ENCODE data around the gene TSPYL4.

The TSPYL4 gene

GRCh38 chr6:116271149-116271708, 17.4 kb upstream of the TSPYL4 start:
- DNase-seq (ENCODE audit: low read depth in 2 of 2): no peak

- DNase-seq (ENCODE audit: low read depth in 2 of 2): peak; percentile 78 to 81
Observed at GRCh38 chr6:116268589-116269293, 14.9 kb upstream of the TSPYL4 start.

- no peak for DNase-seq (ENCODE audit: low read depth in 2 of 2)
Observed at GRCh38 chr6:116267836-116268588, 14.1 kb upstream of the TSPYL4 start.

DNA sequence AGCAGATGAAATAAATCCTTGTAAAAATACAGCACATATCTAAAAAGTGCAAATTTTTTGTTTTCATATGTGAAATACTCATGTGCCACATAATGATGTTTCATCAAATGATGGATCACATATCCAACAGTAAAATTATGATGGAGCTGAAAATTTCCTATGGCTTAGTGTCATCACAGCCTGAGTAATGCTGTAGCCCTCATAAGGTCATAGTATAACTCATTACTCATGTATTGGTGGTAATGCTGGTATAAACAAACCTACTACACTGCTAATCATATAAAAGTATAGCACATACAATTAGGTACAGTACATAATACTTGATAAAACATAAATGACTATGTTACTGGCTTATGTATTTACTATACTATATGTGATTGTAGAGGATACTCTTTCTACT, 12.9 kb upstream of the TSPYL4 start:
- no peak for DNase-seq (ENCODE audit: low read depth in 2 of 2)

- no peak for DNase-seq (ENCODE audit: low read depth in 2 of 2)
Observed at GRCh38 chr6:116265041-116265829, 11.4 kb upstream of the TSPYL4 start.

DNA sequence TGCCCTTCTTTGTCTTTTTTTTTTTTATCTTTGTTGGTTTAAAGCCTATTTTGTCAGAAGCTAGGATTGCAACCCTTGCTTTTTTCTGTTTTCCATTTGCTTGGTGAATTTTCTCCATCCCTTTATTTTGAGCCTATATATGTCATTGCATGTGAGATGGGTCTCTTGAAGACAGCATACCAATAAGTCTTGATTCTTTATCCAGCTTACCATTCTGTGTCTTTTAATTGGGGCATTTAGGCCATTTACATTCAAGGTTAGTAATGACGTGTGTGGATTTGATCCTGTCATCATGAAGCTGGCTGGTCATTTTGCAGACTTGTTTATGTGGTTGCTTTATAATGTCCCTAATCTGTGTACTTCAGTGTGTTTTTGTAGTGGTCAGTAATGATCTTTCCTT, 9.5 kb upstream of the TSPYL4 start:
- no peak for DNase-seq (ENCODE audit: low read depth in 2 of 2)

- no peak for DNase-seq (ENCODE audit: low read depth in 2 of 2)
Observed at GRCh38 chr6:116258520-116258919, 4.6 kb upstream of the TSPYL4 start.

DNA sequence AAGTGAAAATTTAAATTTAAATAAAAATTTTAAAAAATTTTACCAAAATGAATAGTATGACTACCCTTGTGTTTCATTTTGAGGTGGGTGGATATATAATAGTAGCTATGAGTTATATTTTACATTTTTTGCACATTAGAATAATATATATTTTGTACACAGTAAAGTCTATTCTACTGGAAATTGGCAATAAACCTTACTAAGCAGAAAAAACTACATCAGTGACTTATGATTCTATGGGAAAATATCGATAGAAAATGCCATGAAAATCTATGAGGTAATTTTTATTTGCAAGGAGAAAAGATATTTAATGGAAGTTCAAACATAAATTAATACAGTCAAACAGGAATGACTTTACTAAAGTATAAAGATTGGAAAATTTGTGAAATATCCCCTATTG, 2.8 kb upstream of the TSPYL4 start:
- no peak for DNase-seq (ENCODE audit: low read depth in 2 of 2)

GRCh38 chr6:116255246-116255800, 1.4 kb upstream of the TSPYL4 start:
- no peak for DNase-seq (ENCODE audit: low read depth in 2 of 2)

DNA sequence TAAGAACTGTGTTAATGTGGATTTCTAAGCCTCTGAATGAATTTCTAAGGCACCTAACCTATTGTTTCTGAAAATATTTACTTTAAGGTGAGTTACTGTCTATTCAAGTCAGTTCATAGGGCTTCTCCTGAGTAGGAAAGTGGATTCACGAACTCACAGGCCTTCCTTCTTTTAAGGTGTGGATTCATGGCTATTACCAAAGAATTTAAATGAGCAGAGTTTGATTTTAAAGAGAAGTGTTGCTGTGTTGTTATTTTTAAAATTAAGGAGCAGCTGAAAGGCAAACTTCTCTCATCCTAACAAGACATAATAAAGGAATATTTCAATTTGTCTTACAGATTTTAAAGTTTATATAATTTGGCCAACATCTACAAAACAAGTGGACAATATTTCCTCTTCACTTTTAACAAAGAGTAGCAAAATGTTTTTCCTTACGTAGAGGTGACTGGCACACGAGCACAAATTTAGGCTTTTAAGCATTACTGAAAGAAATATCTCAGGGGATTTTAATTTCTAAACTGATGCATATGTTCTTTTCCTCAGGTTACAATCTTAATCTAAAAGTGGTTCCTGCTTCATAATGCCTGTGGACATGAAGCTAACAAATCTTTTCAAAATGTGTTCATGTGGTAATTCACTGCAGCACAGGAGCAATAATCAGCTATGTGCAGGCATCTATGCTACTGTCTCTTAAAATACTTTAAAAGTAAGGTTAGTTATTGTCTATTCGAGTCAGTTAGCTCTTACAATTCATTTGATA, 602 bp upstream of the TSPYL4 start:
- no peak for DNase-seq (ENCODE audit: low read depth in 2 of 2)

GRCh38 chr6:116253188-116253504, 729 bp downstream of the TSPYL4 start:
- no peak for DNase-seq (ENCODE audit: low read depth in 2 of 2)

DNA sequence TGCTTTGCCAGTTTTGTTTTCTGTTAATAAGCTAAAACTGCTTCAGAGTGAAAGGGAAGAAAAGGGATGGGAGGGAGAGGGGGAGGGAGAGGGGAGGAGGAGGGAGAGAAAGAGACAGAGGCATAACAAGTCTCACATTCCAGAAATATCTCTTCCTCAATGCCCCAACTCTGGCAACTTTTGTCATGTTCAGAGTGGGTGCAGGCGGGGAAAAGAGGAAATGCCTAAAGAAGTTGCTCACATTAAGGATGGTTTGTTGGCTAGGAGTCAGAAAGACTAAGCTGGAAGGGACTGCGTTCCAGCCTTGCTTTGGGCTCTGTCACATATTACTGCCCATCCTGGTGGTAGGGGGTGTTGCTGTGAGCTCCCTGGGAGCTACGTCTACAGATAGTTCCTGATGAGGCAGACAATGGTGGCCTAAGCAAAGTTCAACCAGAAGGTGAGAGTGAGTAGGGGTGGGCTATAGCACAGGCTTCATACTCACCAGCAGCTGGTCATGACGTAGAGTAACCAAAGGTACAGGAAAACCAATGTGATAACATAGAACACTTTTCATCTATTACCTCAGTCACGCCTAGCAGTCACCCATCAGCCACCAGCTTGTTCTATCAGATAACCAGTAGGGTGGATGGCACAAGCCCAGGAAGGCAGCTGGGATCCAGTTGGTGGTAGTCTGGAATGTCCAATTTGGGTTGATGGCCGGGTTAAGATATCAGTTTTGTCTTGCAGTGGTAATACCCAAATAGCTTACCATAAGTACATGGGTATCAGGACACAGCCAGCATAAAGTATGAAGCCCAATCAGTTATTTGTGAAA, 2.1 kb downstream of the TSPYL4 start:
- DNase-seq (ENCODE audit: low read depth in 2 of 2): peak; percentile 76 to 78

GRCh38 chr6:116248577-116248976, 5.3 kb downstream of the TSPYL4 start:
- no peak for DNase-seq (ENCODE audit: low read depth in 2 of 2)

DNA sequence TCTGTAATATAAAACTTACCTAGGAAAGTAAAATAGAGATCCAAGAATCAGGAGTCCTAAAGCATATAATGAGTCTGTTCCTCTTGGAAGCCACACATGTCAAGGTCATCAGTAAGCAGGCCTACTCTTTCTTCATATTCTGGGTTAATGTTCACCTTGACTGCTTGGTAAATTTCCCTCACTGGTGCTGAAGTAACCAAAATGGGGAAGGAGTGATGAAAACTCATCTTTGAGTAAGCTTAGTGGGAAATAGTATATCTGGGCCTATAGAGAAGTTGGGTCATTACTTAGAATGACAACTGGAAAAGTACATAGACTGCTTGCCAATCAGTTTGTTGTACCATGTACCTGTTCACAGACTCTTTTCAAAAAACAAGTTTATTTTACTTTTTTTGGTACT, 6.6 kb downstream of the TSPYL4 start:
- no peak for DNase-seq (ENCODE audit: low read depth in 2 of 2)

DNA sequence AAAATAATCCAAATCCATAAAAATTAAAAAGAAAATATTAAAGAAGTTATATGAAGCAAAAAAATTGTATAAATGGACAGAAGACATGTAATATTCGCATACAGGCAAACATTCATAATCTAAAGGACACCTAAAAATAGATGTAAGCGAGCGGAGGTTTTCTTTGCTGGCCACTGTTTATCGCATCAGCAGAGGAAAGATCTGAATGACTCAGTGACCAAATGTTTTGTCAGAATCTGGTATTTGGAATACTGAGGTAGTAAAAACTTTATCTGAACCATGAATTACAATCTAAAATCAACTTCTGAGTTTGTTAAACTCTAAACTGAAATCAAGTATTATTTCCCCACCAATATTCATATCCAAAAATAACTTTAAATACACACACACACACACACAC, 7.8 kb downstream of the TSPYL4 start:
- DNase-seq (ENCODE audit: low read depth in 2 of 2): no peak

GRCh38 chr6:116244284-116244683, 9.6 kb downstream of the TSPYL4 start:
- DNase-seq (ENCODE audit: low read depth in 2 of 2): no peak

GRCh38 chr6:116239856-116240255, 14.0 kb downstream of the TSPYL4 start:
- DNase-seq (ENCODE audit: low read depth in 2 of 2): no peak

DNA sequence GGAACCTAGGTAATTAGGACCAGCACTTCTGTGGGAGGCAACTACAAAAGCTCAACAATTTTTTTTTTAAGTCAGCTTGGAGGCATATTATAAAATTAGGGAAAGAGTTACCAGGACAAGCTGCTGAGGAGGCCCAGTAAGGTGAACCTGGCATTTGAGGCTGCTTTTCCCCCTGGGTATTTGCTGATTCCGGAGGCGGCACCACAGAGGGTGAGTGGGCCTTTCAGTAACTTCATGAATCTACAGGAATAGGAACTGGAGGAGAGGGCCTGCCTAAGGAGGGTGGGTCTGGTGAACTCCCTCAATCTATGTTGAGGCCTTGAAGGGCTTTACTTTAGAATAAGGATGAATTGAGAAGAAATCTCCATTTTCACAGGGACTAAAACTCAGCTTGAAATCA, 14.6 kb downstream of the TSPYL4 start:
- DNase-seq (ENCODE audit: low read depth in 2 of 2): no peak

DNA sequence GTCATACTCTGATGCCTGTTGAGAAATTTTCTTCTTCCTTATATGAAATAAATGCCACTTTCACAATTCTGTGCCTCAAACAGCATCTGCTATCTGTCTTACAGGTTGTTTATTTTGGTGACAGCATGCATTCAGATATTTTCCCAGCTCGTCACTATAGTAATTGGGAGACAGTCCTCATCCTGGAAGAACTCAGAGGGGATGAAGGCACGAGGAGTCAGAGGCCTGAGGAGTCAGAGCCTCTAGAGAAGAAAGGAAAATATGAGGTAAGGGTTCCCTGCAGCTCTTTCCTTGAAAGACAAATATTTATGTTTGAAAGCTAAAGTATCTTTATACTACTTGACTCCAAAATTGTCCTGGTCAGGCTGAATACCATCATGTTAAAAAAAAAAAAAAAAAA, 15.8 kb downstream of the TSPYL4 start:
- DNase-seq (ENCODE audit: low read depth in 2 of 2): no peak

DNA sequence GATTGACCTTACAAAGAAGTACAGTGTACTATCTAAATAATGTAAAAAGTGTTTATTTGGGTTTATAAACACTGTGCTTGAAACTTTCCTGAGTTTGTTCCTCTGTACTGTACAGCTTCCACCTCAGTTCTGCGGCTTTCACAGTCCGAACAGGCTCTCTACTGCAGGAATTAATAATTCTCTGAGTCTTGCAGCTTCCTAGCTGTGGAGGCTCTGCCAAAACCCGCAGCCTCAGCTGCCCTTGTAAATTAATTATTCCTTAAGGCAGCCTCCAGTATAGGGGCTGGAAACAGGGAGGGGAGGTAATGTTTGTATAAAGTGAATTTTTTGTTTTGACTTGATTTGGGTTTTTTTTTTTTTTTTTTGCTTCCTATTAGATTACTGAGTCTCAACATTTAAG, 19.2 kb downstream of the TSPYL4 start:
- no peak for DNase-seq (ENCODE audit: low read depth in 2 of 2)
